ENCODE results near the gene TPSG1. TPM values are rescaled to one million over a fixed set of nuclear protein-coding genes. Genes with fewer than 3 reads are reported as not detected.
A peak's percentile ranks its signal among the peaks of the same experiment; 100 is the strongest.
"Not testable (repeated sequence)": the region's sequence is repeated elsewhere in the genome, so short reads cannot be mapped to it uniquely, and the experiment has no call there.

The TPSG1 gene
- total RNA-seq, 8 experiments from 2014 or later, result 0.11 to 1.1 (median 0.52) TPM; not detected in 5

GRCh38 chr16:1190789-1191188 is 34.3 kb downstream of the TPSG1 start:
- not testable (repeated sequence) for ATAC-seq (replicated peaks in 6 of 8); H3K4me3 ChIP-seq; H3K27ac ChIP-seq
- in situ Hi-C loops (cut with MboI; ENCODE audit: low pct_unique_long_range_greater_than_20kb in 2 of 9, low sequenced_read_pairs in 9 of 9, unreplicated experiment in 9 of 9), result loop anchor here in 2 of 9 experiments (10.0 kb wide), 1 partner anchor 76 kb away; no protein-coding TSS in a partner anchor
- peaks cover 35 to 41% of the 10 kb centered on the region in 2 donors for H3K4me1 ChIP-seq (replicated peaks in 1 of 2)
- WGBS, 10 experiments, result 20 to 60% methylated on average over 1 of the region's 11 CpGs; no CpG with 5 or more reads in 8 of the 10 experiments

- Histone ChIP-seq H3K27ac (no peak overlapping the region), H3K4me1 (replicated peaks in 1 of 2) (peaks cover 31 to 37% of the 10 kb centered on the region in 2 donors), H3K4me3 (no peak overlapping the region)
- whole genome bisulfite sequencing, 10 experiments, result 8 to 83% (median 55%) methylated on average over 1 to 5 of the region's 7 CpGs; no CpG with 5 or more reads in 2 of the 10 experiments
- in situ Hi-C loops (cut with MboI; ENCODE audit: low pct_unique_long_range_greater_than_20kb in 2 of 9, low sequenced_read_pairs in 9 of 9, unreplicated experiment in 9 of 9), result no loop called here
- ATAC-seq (replicated peaks in 6 of 8), result no peak
These were observed 35.6 kb downstream of the TPSG1 start for GRCh38 chr16:1189455-1189854.

GRCh38 chr16:1188432-1189189 is 36.5 kb downstream of the TPSG1 start:
- Histone ChIP-seq H3K27ac (no peak overlapping the region), H3K4me1 (replicated peaks in 1 of 2) (peaks cover 30 to 36% of the 10 kb centered on the region in 2 donors), H3K4me3 (no peak overlapping the region)
- in situ Hi-C loops (cut with MboI; ENCODE audit: low pct_unique_long_range_greater_than_20kb in 2 of 9, low sequenced_read_pairs in 9 of 9, unreplicated experiment in 9 of 9), result no loop called here
- 40 to 87% (median 60%) methylated on average over 1 to 5 of the region's 32 CpGs; no CpG with 5 or more reads in 7 of the 10 experiments for WGBS, 10 experiments
- ATAC-seq (replicated peaks in 6 of 8), result peak; percentile 48 to 96 (median 71)

- H3K4me3 ChIP-seq; ATAC-seq (replicated peaks in 6 of 8); in situ Hi-C loops (cut with MboI; ENCODE audit: low pct_unique_long_range_greater_than_20kb in 2 of 9, low sequenced_read_pairs in 9 of 9, unreplicated experiment in 9 of 9); H3K27ac ChIP-seq: not testable (repeated sequence)
- H3K4me1 ChIP-seq (replicated peaks in 1 of 2), result peaks cover 49 to 55% of the 10 kb centered on the region in 2 donors
- WGBS, 10 experiments, result no CpG with 5 or more reads among the region's 86 CpGs
These were observed 39.4 kb downstream of the TPSG1 start for GRCh38 chr16:1185460-1186207.

GRCh38 chr16:1184980-1185379 is 40.1 kb downstream of the TPSG1 start:
- ATAC-seq (replicated peaks in 6 of 8), result no peak
- in situ Hi-C loops (cut with MboI; ENCODE audit: low pct_unique_long_range_greater_than_20kb in 2 of 9, low sequenced_read_pairs in 9 of 9, unreplicated experiment in 9 of 9), result no loop called here
- Histone ChIP-seq H3K4me3 (no peak overlapping the region), H3K4me1 (replicated peaks in 1 of 2) (peaks cover 56 to 61% of the 10 kb centered on the region in 2 donors), H3K27ac (no peak overlapping the region)
- 40 to 100% (median 97%) methylated on average over 2 to 8 of the region's 18 CpGs; no CpG with 5 or more reads in 4 of the 10 experiments for WGBS, 10 experiments

- WGBS, 10 experiments, result 40 to 100% (median 94%) methylated on average over 1 to 11 of the region's 26 CpGs; no CpG with 5 or more reads in 5 of the 10 experiments
- Histone ChIP-seq H3K4me3 (no peak overlapping the region), H3K4me1 (replicated peaks in 1 of 2) (peaks cover 56 to 61% of the 10 kb centered on the region in 2 donors), H3K27ac (peak overlapping the region; percentile 95 to 98)
- ATAC-seq (replicated peaks in 6 of 8), result no peak
- in situ Hi-C loops (cut with MboI; ENCODE audit: low pct_unique_long_range_greater_than_20kb in 2 of 9, low sequenced_read_pairs in 9 of 9, unreplicated experiment in 9 of 9), result no loop called here
These were observed 40.8 kb downstream of the TPSG1 start for GRCh38 chr16:1184156-1184868.

- 2% methylated on average over 10 of the region's 45 CpGs; no CpG with 5 or more reads in 9 of the 10 experiments for WGBS, 10 experiments
- peak overlapping the region; percentile 95 to 98 for H3K27ac ChIP-seq
- peaks cover 50 to 52% of the 10 kb centered on the region in 2 donors for H3K4me1 ChIP-seq (replicated peaks in 1 of 2)
- peak in 7 of 8 experiments; percentile 60 to 71 (median 63) for ATAC-seq (replicated peaks in 6 of 8)
- in situ Hi-C loops (cut with MboI; ENCODE audit: low pct_unique_long_range_greater_than_20kb in 2 of 9, low sequenced_read_pairs in 9 of 9, unreplicated experiment in 9 of 9), result no loop called here
- peak overlapping the region in 1 of 5 donors; percentile 16 for H3K4me3 ChIP-seq
These were observed 41.8 kb downstream of the TPSG1 start for GRCh38 chr16:1182950-1183907.

- in situ Hi-C loops (cut with MboI; ENCODE audit: low pct_unique_long_range_greater_than_20kb in 2 of 9, low sequenced_read_pairs in 9 of 9, unreplicated experiment in 9 of 9), result no loop called here
- H3K4me3 ChIP-seq, result peak overlapping the region in 1 of 5 donors; percentile 16
- peak in 7 of 8 experiments; percentile 73 to 84 (median 79) for ATAC-seq (replicated peaks in 6 of 8)
- WGBS, 10 experiments, result no CpG with 5 or more reads among the region's 19 CpGs
- peak overlapping the region; percentile 95 to 98 for H3K27ac ChIP-seq
- peaks cover 44 to 48% of the 10 kb centered on the region in 2 donors for H3K4me1 ChIP-seq (replicated peaks in 1 of 2)
These were observed 42.8 kb downstream of the TPSG1 start for GRCh38 chr16:1182316-1182671.

- peak overlapping the region; percentile 95 to 98 for H3K27ac ChIP-seq
- WGBS, 10 experiments, result 7 to 60% (median 49%) methylated on average over 3 to 9 of the region's 39 CpGs; no CpG with 5 or more reads in 4 of the 10 experiments
- H3K4me3 ChIP-seq, result no peak overlapping the region
- ATAC-seq (replicated peaks in 6 of 8), result peak in 1 of 8 experiments; percentile 4
- in situ Hi-C loops (cut with MboI; ENCODE audit: low pct_unique_long_range_greater_than_20kb in 2 of 9, low sequenced_read_pairs in 9 of 9, unreplicated experiment in 9 of 9), result no loop called here
- peaks cover 41 to 48% of the 10 kb centered on the region in 2 donors for H3K4me1 ChIP-seq (replicated peaks in 1 of 2)
These were observed 43.4 kb downstream of the TPSG1 start for GRCh38 chr16:1181404-1182315.

GRCh38 chr16:1180549-1181403 is 44.3 kb downstream of the TPSG1 start:
- WGBS, 10 experiments, result 20 to 80% (median 47%) methylated on average over 1 to 6 of the region's 38 CpGs; no CpG with 5 or more reads in 3 of the 10 experiments
- no peak overlapping the region for H3K4me3 ChIP-seq
- no peak for ATAC-seq (replicated peaks in 6 of 8)
- in situ Hi-C loops (cut with MboI; ENCODE audit: low pct_unique_long_range_greater_than_20kb in 2 of 9, low sequenced_read_pairs in 9 of 9, unreplicated experiment in 9 of 9), result no loop called here
- H3K4me1 ChIP-seq (replicated peaks in 1 of 2), result peaks cover 41 to 57% of the 10 kb centered on the region in 2 donors
- peak overlapping the region; percentile 95 to 98 for H3K27ac ChIP-seq

Measured in motor neuron (in vitro differentiated cells).